Right atrium auricular region (tissue), 2 donors: Measurements from ENCODE around the gene HOXD1. TPM values are rescaled to one million over a fixed set of nuclear protein-coding genes. Genes with fewer than 3 reads are reported as not detected.

Experiments used
- DNase-seq: peaks from one replicate; pipeline ENCODE4 v3.0.0-alpha.2; 2019; ENCODE audit warnings: low spot score
- H3K27ac ChIP-seq, 2 donors: fragments of 200-600 bp; sonication (generic); 1 replicate in 1 of 2; 2 replicates in 1 of 2; pipeline ENCODE4 v1.5.1; 2016 to 2019
- H3K27me3 ChIP-seq, 2 donors: fragments of 200-600 bp; sonication (generic); one replicate each; pipeline versions ENCODE4 v1.5.1 to v1.6.0; 2017 to 2019
- H3K36me3 ChIP-seq: fragments of 200-600 bp; sonication (generic); one replicate; pipeline ENCODE4 v1.5.1; 2016
- H3K4me1 ChIP-seq, 2 donors: fragments of 200-600 bp; sonication (generic); one replicate each; pipeline versions ENCODE4 v1.5.1 to v1.6.0; 2017 to 2019
- H3K4me3 ChIP-seq, 2 donors: fragments of 200-600 bp; sonication (generic); 1 replicate in 1 of 2; 2 replicates in 1 of 2; pipeline ENCODE4 v1.5.1; 2017 to 2019; ENCODE audit warnings: mild to moderate bottlenecking in 1 of 2, moderate library complexity in 1 of 2
- H3K9me3 ChIP-seq, 2 donors: fragments of 200-600 bp; sonication (generic); one replicate each; pipeline ENCODE4 v1.5.1; 2019
- total RNA-seq, 2 donors: library from RNA; depleted of rRNA; stranded (reverse); fragments of >200 nt; gene quantifications; one replicate each; pipeline ENCODE4 v1.1.0, GENCODE V29; 2016
- TF ChIP-seq, protein P1 (sequence below), 2 donors: fragments of 200-600 bp; sonication (generic); IDR thresholded peaks; one replicate each; pipeline ENCODE4 v1.5.1; 2019; ENCODE audit warnings: antibody characterized with exemption in 2 of 2

Gene HOXD1
- total RNA-seq, 2 donors from 2014 or later: not detected

DNA sequence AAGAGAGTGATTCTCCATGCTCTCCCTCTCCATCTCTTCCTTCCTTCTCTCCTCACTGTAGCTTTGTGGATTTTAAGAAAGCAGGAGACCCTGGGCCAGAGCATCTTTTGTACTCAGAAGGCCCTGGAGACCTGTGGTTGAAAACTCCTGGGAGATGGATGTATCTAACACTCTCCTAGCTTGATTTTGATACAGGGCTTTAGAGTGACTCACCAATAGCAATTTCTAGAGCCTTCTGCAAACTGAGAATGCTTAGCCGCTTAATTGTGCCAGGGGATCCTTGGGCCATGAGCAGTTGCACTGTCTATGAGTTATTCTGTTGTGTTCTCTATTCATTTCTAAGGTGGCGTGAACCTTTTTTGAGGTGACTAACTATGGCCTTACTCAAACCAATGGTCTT is 17.7 kb downstream of the HOXD1 start:
- Histone ChIP-seq H3K4me1 (no peaks in the 10 kb centered on the region), H3K4me3 (no peak overlapping the region), H3K27me3 (no peaks in the 10 kb centered on the region), H3K36me3 (no peaks in the 10 kb centered on the region), H3K27ac (no peak overlapping the region), H3K9me3 (peaks cover 0 to 8% of the 10 kb centered on the region in 2 donors)
- DNase-seq: no peak
- TF ChIP-seq, protein P1, sequence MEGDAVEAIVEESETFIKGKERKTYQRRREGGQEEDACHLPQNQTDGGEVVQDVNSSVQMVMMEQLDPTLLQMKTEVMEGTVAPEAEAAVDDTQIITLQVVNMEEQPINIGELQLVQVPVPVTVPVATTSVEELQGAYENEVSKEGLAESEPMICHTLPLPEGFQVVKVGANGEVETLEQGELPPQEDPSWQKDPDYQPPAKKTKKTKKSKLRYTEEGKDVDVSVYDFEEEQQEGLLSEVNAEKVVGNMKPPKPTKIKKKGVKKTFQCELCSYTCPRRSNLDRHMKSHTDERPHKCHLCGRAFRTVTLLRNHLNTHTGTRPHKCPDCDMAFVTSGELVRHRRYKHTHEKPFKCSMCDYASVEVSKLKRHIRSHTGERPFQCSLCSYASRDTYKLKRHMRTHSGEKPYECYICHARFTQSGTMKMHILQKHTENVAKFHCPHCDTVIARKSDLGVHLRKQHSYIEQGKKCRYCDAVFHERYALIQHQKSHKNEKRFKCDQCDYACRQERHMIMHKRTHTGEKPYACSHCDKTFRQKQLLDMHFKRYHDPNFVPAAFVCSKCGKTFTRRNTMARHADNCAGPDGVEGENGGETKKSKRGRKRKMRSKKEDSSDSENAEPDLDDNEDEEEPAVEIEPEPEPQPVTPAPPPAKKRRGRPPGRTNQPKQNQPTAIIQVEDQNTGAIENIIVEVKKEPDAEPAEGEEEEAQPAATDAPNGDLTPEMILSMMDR (IDR thresholded peaks at IDR 0.05): no peak

DNA sequence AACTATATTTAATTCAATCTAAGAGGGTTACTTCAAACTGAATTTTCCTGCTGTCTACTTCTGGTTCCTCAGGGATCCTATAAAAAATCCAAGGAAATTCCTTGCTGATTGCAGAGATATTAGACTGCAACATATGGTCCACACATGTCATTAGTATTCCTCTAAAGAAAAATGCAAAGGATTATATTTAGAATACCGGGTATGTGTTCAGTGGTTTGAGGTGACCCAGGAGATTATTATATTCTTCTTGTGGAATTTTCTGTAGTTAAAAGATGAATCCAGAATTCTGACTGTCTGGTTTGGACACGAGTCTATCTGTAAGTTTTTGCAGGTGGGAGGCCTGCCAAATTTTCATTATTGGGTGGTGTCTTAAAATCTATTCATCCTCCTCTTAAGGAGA is 18.2 kb downstream of the HOXD1 start:
- Histone ChIP-seq H3K27ac (no peak overlapping the region), H3K4me1 (no peaks in the 10 kb centered on the region), H3K27me3 (no peaks in the 10 kb centered on the region), H3K9me3 (peaks cover 0 to 8% of the 10 kb centered on the region in 2 donors), H3K4me3 (no peak overlapping the region), H3K36me3 (no peaks in the 10 kb centered on the region)
- TF ChIP-seq, protein P1 (IDR thresholded peaks at IDR 0.05): no peak
- DNase-seq: no peak

DNA sequence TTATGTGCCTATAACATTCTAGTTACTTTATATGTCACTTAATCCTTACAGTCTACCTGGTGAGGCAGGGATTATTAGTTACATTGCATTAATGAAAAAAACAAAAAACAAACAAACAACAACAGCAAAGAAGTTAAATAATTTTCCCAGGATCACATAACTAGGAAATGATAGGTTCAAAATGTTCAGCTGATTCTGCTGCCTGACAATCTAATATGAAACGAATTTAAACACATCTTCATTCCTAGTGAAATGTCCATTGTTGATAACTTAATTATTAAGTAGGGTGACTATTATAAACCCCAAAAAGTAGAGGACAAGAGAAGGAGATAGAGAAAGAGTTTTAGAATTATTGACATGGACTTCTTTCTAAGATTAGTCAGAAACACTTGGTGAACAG is 22.6 kb downstream of the HOXD1 start:
- Histone ChIP-seq H3K27me3 (no peaks in the 10 kb centered on the region), H3K9me3 (no peaks in the 10 kb centered on the region), H3K36me3 (no peaks in the 10 kb centered on the region), H3K4me3 (no peak overlapping the region), H3K4me1 (no peaks in the 10 kb centered on the region), H3K27ac (no peak overlapping the region)
- TF ChIP-seq, protein P1 (IDR thresholded peaks at IDR 0.05): no peak
- DNase-seq: no peak

DNA sequence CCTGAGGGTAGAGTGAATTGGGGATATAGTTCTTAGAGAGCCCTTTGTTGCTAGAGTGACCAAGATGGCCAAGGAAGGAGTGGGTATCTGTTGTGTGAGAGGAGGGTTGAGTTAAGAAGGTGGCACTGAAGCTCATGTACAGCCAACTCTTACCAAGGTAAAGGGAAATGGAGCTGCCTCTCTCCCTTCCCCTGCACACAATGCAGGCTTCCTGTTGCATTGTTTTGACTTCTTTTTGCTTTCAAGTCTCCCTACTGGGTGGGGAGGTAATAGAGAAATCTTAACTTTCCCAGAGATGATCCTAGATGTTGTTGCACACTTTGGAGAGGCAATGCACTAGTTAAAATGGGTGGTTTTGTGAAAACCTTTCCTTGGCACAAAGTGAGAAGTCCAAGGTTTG is 23.8 kb downstream of the HOXD1 start:
- Histone ChIP-seq H3K4me3 (no peak overlapping the region), H3K9me3 (no peaks in the 10 kb centered on the region), H3K27ac (no peak overlapping the region), H3K27me3 (no peaks in the 10 kb centered on the region), H3K36me3 (no peaks in the 10 kb centered on the region), H3K4me1 (no peaks in the 10 kb centered on the region)
- no peak for DNase-seq
- TF ChIP-seq, protein P1 (IDR thresholded peaks at IDR 0.05): no peak

DNA sequence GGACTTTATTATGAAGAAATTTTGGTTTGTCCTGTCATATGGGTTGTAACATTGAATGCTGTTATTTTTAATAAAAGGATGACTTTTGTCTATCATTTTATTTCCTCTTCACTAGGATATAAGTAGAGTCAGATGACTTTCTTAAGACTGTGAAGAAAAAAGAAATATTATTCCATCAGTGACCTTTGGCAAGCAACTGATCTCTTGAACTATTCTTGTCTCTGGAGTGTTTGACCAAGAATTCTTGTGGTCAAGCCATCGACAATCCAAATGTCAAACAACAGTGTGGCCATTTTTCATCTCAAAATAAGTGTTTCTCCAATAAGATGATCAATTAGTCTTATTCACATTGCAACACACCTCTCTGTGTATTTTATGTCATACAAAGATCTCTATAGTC is 24.9 kb downstream of the HOXD1 start:
- H3K27ac ChIP-seq: no peak overlapping the region
- no peaks in the 10 kb centered on the region for H3K9me3 ChIP-seq
- H3K4me1 ChIP-seq: no peaks in the 10 kb centered on the region
- no peak overlapping the region for H3K4me3 ChIP-seq
- no peak for DNase-seq
- TF ChIP-seq, protein P1 (IDR thresholded peaks at IDR 0.05): no peak
- no peaks in the 10 kb centered on the region for H3K27me3 ChIP-seq
- no peaks in the 10 kb centered on the region for H3K36me3 ChIP-seq

DNA sequence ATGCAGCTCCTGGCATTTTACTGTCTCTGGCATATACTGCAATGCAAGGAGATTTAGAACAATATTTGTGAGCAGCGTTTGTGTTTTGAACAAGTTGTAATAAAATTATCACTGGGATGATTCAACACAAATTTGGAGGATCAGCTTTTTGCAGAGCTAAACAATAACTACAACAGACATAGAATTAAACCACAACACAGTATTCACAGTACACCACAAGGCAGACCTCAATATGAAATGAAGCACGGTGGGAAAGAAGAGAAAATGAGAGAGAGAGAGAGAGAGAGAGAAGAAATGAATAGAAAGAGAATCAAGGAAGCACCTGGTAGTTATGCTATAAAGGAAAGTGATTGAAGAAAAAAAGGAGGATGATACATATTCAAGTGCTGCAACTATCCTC is 39.4 kb downstream of the HOXD1 start:
- Histone ChIP-seq H3K27me3 (no peaks in the 10 kb centered on the region), H3K36me3 (no peaks in the 10 kb centered on the region)

More for the DNA sequence above, 39.4 kb downstream of the HOXD1 start:
- no peaks in the 10 kb centered on the region for H3K9me3 ChIP-seq
- no peaks in the 10 kb centered on the region for H3K4me1 ChIP-seq
- H3K4me3 ChIP-seq: no peak overlapping the region
- TF ChIP-seq, protein P1 (IDR thresholded peaks at IDR 0.05): no peak
- no peak for DNase-seq
- H3K27ac ChIP-seq: no peak overlapping the region
